K562 (cell line): ENCODE data around the gene MYOT. TPM values are rescaled to one million over a fixed set of nuclear protein-coding genes. Genes with fewer than 3 reads are reported as not detected.

Source experiments
- ATAC-seq: fragments of 200-7000 bp; cut with Tn5 transposase; 3 replicates; pipeline ENCODE4 v1.9.1; 2020; ENCODE audit warnings: moderate library complexity
- BruUV-seq: library from RNA; stranded (reverse); fragments of 400-500 nt; replicated peaks from 2 replicates; lab custom pipeline; 2021; lab: Mats Ljungman, UMichigan
- CTCF ChIA-PET: fragments of 300-600 bp; formaldehyde crosslinking; extraction: SDS; loops from one replicate; lab custom pipeline; 2021; ENCODE audit warnings: low intra/inter-chr PET ratio; lab: Yijun Ruan, JAX
- POLR2A ChIA-PET: fragments of 300-600, 350-650 bp; sonication (Branson Sonifier 250); formaldehyde crosslinking; extraction: SDS; loops from one replicate; lab custom pipeline; 2021; ENCODE audit warnings: antibody characterized with exemption, inconsistent platforms; lab: Yijun Ruan, JAX
- DNase-seq, 4 experiments: peaks; one replicate each; pipeline versions ENCODE4 v3.0.0 to v3.0.0-alpha.2; 2011 to 2018; ENCODE audit warnings: low spot score in 3 of 4, mixed read lengths in 3 of 4; ENCODE audit errors: extremely low read depth in 1 of 4
- FAIRE-seq: peaks from 2 replicates; lab custom pipeline; 2011; peaks lifted over from hg19 to GRCh38; lab: Jason Lieb, UNC
- H2AFZ ChIP-seq: 2 replicates; pipeline ENCODE4 v1.6.0; 2011; ENCODE audit warnings: low read depth, low read length, control low read depth, inconsistent platforms
- H3K27ac ChIP-seq: fragments of 200-600 bp; 3 replicates; pipeline ENCODE4 v1.8.0; 2011; ENCODE audit warnings: low read depth, mild to moderate bottlenecking, control low read depth, inconsistent platforms, low read length, moderate library complexity, mixed read lengths; ENCODE audit errors: extremely low read depth
- H3K27me3 ChIP-seq, 2 experiments: fragments of 300-600 bp in 1 of 2; 2 replicates in 1 of 2; 3 replicates in 1 of 2; pipeline versions ENCODE4 v1.6.0 to v1.8.0; 2011; ENCODE audit warnings: inconsistent platforms in 2 of 2, low read length in 2 of 2, mild to moderate bottlenecking in 1 of 2, mixed read lengths in 1 of 2, moderate library complexity in 1 of 2; ENCODE audit not compliant: control insufficient read depth in 2 of 2, insufficient read depth in 2 of 2
- H3K36me3 ChIP-seq: fragments of 300-600 bp; 3 replicates; pipeline ENCODE4 v1.8.0; 2011; ENCODE audit warnings: mild to moderate bottlenecking, low read length, inconsistent platforms; ENCODE audit not compliant: control insufficient read depth, insufficient read depth
- H3K4me1 ChIP-seq, 2 experiments: fragments of 200-600 bp in 1 of 2; replicated peaks in 1 of 2; 2 replicates in 1 of 2; 3 replicates in 1 of 2; pipeline versions ENCODE4 v1.5.1 to v1.8.0; 2011; ENCODE audit warnings: inconsistent platforms in 2 of 2, low read length in 2 of 2, mild to moderate bottlenecking in 1 of 2, mixed read lengths in 1 of 2, moderate library complexity in 1 of 2; ENCODE audit not compliant: control insufficient read depth in 2 of 2, insufficient read depth in 2 of 2
- H3K4me2 ChIP-seq: 2 replicates; pipeline ENCODE4 v1.6.1; 2011; ENCODE audit warnings: low read length, control low read depth, inconsistent platforms, mixed read lengths; ENCODE audit not compliant: insufficient read depth
- H3K4me3 ChIP-seq: fragments of 200-600 bp; sonication (generic), shearing (Covaris generic); 2 replicates; pipeline ENCODE4 v1.5.1; 2016; ENCODE audit warnings: control low read depth, inconsistent platforms
- H3K79me2 ChIP-seq: fragments of 200-600 bp; 3 replicates; pipeline ENCODE4 v1.8.0; 2011; ENCODE audit warnings: low read length, inconsistent platforms; ENCODE audit not compliant: control insufficient read depth, insufficient read depth
- H3K9ac ChIP-seq, 2 experiments: 2 replicates each; pipeline versions ENCODE4 v1.6.0 to v1.6.1; 2011; ENCODE audit warnings: low read depth in 2 of 2, low read length in 2 of 2, control low read depth in 1 of 2, inconsistent platforms in 1 of 2, mild to moderate bottlenecking in 1 of 2, mixed read lengths in 1 of 2; ENCODE audit not compliant: insufficient read depth in 1 of 2
- H3K9me1 ChIP-seq: one replicate; pipeline ENCODE4 v1.6.0; 2011; ENCODE audit warnings: inconsistent platforms, mild to moderate bottlenecking, low read length, moderate library complexity; ENCODE audit not compliant: control insufficient read depth, insufficient read depth
- H3K9me3 ChIP-seq: replicated peaks from 2 replicates; pipeline ENCODE4 v1.5.1; 2011; ENCODE audit warnings: low read depth, low read length, inconsistent platforms; ENCODE audit not compliant: control insufficient read depth, insufficient read depth
- H4K20me1 ChIP-seq: replicated peaks from 2 replicates; pipeline ENCODE4 v1.6.1; 2011; ENCODE audit warnings: low read length, inconsistent platforms, mixed read lengths; ENCODE audit not compliant: control insufficient read depth, insufficient read depth
- ZEB2 ChIP-seq: fragments of 450-650 bp; IDR thresholded peaks from 2 replicates; pipeline ENCODE4 v1.6.1; 2016
- WGBS: fragments of 100-300 bp; shearing (Covaris generic); methylation state at CpG from one replicate; pipeline ENCODE4 v1.1.6; 2016; ENCODE audit warnings: low coverage, mixed read lengths; ENCODE audit not compliant: insufficient coverage; ENCODE audit errors: missing lambda C conversion rate; 5-methylcytosine and 5-hydroxymethylcytosine counted together
- in situ Hi-C: fragments of 300-500 bp; cut with MboI; formaldehyde crosslinking; loops from 4 replicates; pipeline ENCODE4 v1.15.0; 2018; ENCODE audit warnings: inconsistent platforms, mixed read lengths
- intact Hi-C: fragments of 100-400 bp; cut with micrococcal nuclease; formaldehyde crosslinking; loops from 2 replicates; pipeline ENCODE4 v1.14.2; 2022
- polyA plus RNA-seq, 8 experiments: library from polyadenylated mRNA; depleted of rRNA in 4 of 8; stranded (reverse) in 5 of 8; unstranded in 3 of 8; fragments of >200 nt; fragmentation: Nextera tagmentation in 2 of 8; fragmentation: Illumina TruSeq in 1 of 8; extraction: Ambion mirVana in 2 of 8; extraction: Trizol in 1 of 8; gene quantifications; 2 replicates each; pipeline versions ENCODE4 v1.2.1 to v1.2.3, GENCODE V29; 2011 to 2014; ENCODE audit warnings: inconsistent platforms in 1 of 8, missing spikeins in 1 of 8
- total RNA-seq, 7 experiments: library from RNA; depleted of rRNA in 6 of 7; stranded (reverse); fragments of >200 nt in 6 of 7; fragmentation: Illumina TruSeq in 2 of 7; extraction: Trizol in 2 of 7; gene quantifications; 2 replicates each; pipeline versions ENCODE4 v1.2.1 to v1.2.3, GENCODE V29; 2011 to 2021; ENCODE audit warnings: low replicate concordance in 1 of 7
- TF ChIP-seq, protein P1 (sequence below), 2 experiments: IDR thresholded peaks in 1 of 2; conservative IDR thresholded peaks in 1 of 2; 2 replicates each; pipeline ENCODE4 v1.6.1; 2016; ENCODE audit warnings: low read depth in 2 of 2, mild to moderate bottlenecking in 1 of 2, missing compliant biosample characterization in 1 of 2, missing genetic modification characterization in 1 of 2, moderate library complexity in 1 of 2

The MYOT gene
- total and polyA plus RNA-seq, 9 of the 15 experiments (the other 6 are each of a cell fraction or from before 2014, with no cell fraction given), result 0.24 to 0.38 TPM; not detected in 7

DNA sequence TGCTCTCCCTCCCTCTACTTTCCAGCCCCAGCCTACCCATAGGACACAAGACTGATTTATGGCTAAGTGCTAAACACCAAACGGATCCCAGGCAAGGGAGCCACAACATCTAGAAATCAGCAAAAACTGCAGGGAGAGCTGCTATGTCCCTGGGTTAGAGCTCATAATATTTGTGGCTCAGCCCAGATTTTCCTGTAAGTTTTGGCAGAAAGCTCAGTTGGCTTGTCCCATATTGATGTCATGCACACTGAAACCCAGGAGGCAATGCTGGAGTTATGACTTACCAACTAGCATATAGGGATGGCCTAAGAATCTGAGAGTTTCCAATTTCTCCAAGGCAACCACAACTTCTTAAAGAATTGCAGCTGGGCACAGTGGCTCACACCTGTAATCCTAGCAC lies 44.7 kb upstream of the MYOT start:
- Histone ChIP-seq H3K9ac (no peak overlapping the region), H3K9me1 (no peaks in the 10 kb centered on the region), H3K36me3 (no peaks in the 10 kb centered on the region)
- ChIA-PET POLR2A (interaction anchor here (0.6 to 1.0 kb wide), 2 partner anchors 55 to 756 kb away, joined by 3 to 4 read pairs; no protein-coding TSS in a partner anchor), CTCF (no interaction called here)
- 0% methylated on average over 1 of the region's 1 CpG for WGBS
- FAIRE-seq, result no peak
- TF ChIP-seq, protein P1, sequence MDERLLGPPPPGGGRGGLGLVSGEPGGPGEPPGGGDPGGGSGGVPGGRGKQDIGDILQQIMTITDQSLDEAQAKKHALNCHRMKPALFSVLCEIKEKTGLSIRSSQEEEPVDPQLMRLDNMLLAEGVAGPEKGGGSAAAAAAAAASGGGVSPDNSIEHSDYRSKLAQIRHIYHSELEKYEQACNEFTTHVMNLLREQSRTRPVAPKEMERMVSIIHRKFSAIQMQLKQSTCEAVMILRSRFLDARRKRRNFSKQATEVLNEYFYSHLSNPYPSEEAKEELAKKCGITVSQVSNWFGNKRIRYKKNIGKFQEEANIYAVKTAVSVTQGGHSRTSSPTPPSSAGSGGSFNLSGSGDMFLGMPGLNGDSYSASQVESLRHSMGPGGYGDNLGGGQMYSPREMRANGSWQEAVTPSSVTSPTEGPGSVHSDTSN (CRISPR knock-in tag; IDR thresholded peaks at IDR 0.05; ENCODE audit: low read depth), result no peak
- TF ChIP-seq, protein P1 (tag; conservative IDR thresholded peaks at IDR 0.05; ENCODE audit: low read depth), result peak; percentile 27; the same call in 1 of the 2 replicates
- TF ChIP-seq ZEB2, result no peak
- TF ChIP-seq, all 486 proteins: peak for 1
- H3K27me3 ChIP-seq, result 0 out of 5 replicates have a peak, but pooled peaks cover 0 to 2% of the 10 kb centered on the region in 2 experiments
- H3K4me1 ChIP-seq, result no peaks in the 10 kb centered on the region
- no peak for DNase-seq
- H3K27ac ChIP-seq, result no peak overlapping the region
- intact Hi-C loops, result loop anchor here (2.0 to 10.0 kb wide), 2 partner anchors 44 to 198 kb away; no protein-coding TSS in a partner anchor
- H3K9me3 ChIP-seq, result no peaks in the 10 kb centered on the region
- no peak overlapping the region for H2AFZ ChIP-seq
- H3K4me3 ChIP-seq, result no peak overlapping the region
- H4K20me1 ChIP-seq, result no peaks in the 10 kb centered on the region
- H3K4me2 ChIP-seq, result no peak overlapping the region
- in situ Hi-C loops, result no loop called here
- no TSS peak for BruUV-seq
- ATAC-seq, result no peak
- H3K79me2 ChIP-seq, result no peaks in the 10 kb centered on the region
